HG03064 (cell line): ENCODE results near the gene KLK14.

Source experiments
- ATAC-seq: cut with Tn5 transposase; IDR thresholded peaks from one replicate; pipeline ENCODE4 v1.9.1; 2021; ENCODE audit warnings: low read depth; ENCODE audit not compliant: unreplicated experiment

The KLK14 gene

GRCh38 chr19:51108805-51109146 lies 26.1 kb upstream of the KLK14 start:
- ATAC-seq = no peak

GRCh38 chr19:51108066-51108804 lies 25.5 kb upstream of the KLK14 start, which contains the start of gene CTU1:
Gene CTU1, minus strand, starts transcription at chr19:51108409. Its CDS starts 3,840 bp downstream, at chr19:51104569.
- peak; percentile 88 for ATAC-seq

GRCh38 chr19:51107406-51108065 lies 24.8 kb upstream of the KLK14 start:
- no peak for ATAC-seq

- no peak for ATAC-seq
Measured at GRCh38 chr19:51103926-51104341, 21.2 kb upstream of the KLK14 start.

GRCh38 chr19:51102991-51103390 lies 20.3 kb upstream of the KLK14 start:
- ATAC-seq = no peak

GRCh38 chr19:51101171-51101865 lies 18.6 kb upstream of the KLK14 start:
- ATAC-seq = no peak

- no peak for ATAC-seq
Measured at GRCh38 chr19:51100601-51101000, 17.9 kb upstream of the KLK14 start.

GRCh38 chr19:51099047-51099382 lies 16.3 kb upstream of the KLK14 start:
- no peak for ATAC-seq

- ATAC-seq = no peak
Measured at GRCh38 chr19:51098365-51099046, 15.8 kb upstream of the KLK14 start.

- ATAC-seq = no peak
Measured at GRCh38 chr19:51097796-51098195, 15.1 kb upstream of the KLK14 start.

GRCh38 chr19:51097166-51097738 lies 14.6 kb upstream of the KLK14 start:
- no peak for ATAC-seq

- no peak for ATAC-seq
Measured at GRCh38 chr19:51096473-51097165, 13.9 kb upstream of the KLK14 start.

- ATAC-seq = no peak
Measured at GRCh38 chr19:51094696-51095279, 12.1 kb upstream of the KLK14 start.

- no peak for ATAC-seq
Measured at GRCh38 chr19:51093510-51094345, 11.0 kb upstream of the KLK14 start.

- no peak for ATAC-seq
Measured at GRCh38 chr19:51093101-51093500, 10.4 kb upstream of the KLK14 start.

- ATAC-seq = no peak
Measured at GRCh38 chr19:51091895-51092873, 9.5 kb upstream of the KLK14 start.

- no peak for ATAC-seq
Measured at GRCh38 chr19:51091126-51091525, 8.4 kb upstream of the KLK14 start.

- no peak for ATAC-seq
Measured at GRCh38 chr19:51090471-51090870, 7.8 kb upstream of the KLK14 start.
